GM18499 (cell line): ENCODE results near the gene CAMK2D.
A peak's percentile ranks its signal among the peaks of the same experiment; 100 is the strongest.
"Not testable (repeated sequence)": the region's sequence is repeated elsewhere in the genome, so short reads cannot be mapped to it uniquely, and the experiment has no call there.

Source experiments
- ATAC-seq: cut with Tn5 transposase; IDR thresholded peaks from one replicate; pipeline ENCODE4 v1.9.1; 2021; ENCODE audit warnings: moderate number of reproducible peaks; ENCODE audit not compliant: insufficient read depth, unreplicated experiment

Gene CAMK2D

DNA sequence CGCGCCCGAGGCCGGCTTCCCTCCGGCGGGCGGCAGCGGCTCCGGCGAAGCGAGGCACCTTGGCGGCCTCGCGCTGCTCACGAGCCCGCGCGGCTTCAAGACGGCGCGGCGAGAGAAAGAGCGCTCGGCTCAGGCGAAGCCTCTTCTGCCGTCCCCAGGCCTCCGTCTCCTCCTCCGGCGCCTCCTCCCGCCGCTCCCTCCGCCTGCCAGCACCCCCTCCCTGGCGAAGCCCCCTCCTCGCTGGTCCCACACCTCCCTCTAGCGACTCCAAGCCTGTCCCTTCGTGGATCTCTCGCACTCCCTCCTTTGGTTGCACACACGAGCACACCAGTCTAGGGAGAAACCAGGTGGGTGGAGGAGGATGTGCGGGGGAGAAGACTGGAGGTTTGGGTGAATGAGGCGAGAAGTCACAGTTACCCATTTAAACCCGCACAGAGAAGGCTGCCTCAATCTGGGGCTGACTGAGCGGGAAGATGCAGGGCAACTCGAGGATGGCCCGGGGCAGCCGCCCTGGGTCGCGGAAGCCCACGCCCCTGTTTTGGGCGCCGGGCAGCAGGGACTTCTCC is at the start of gene CAMK2D:
CAMK2D (minus strand) TSS at position 119 of the 566 bp plus-strand sequence. CDS start 670 bp downstream, outside the sequence.
- peak; percentile 35 for ATAC-seq

DNA sequence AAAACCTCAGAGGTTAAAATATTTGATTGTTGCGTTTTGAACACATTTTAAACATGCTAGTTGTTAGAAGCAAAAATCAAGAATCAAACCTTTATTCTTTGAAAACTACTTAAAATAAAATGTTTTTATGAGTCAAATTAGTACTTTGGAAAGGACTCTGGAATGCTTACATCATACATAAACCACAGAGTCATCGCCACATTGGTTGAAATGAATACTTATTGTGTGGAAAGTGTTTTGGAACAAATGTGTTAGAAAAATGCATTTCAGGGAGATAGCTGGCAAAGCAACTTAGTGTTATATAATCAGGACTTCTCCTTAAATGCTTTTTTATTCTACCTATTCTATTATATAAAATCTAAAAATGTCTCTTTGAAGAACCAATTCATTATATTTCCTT is 49.4 kb upstream of the CAMK2D start:
- no peak for ATAC-seq

DNA sequence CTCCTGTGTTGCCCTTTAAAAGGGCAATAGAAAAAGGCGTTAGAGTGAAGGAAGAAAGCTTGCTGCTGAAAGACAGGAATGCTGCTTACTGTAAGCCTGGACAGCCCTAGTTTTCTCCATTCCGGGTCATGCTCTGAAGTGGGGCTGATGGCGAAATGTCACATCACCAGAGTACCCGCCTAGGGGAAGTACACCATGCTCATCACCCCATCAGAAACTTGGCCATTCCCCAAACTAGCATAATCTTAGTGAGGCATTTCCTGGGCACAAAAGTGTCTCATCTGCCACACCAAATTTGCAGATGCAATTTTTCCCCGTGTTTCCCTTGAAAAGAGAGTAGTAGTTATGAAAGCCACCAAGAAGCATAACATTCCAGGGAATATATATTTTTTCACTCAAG is 47.8 kb upstream of the CAMK2D start:
- no peak for ATAC-seq

DNA sequence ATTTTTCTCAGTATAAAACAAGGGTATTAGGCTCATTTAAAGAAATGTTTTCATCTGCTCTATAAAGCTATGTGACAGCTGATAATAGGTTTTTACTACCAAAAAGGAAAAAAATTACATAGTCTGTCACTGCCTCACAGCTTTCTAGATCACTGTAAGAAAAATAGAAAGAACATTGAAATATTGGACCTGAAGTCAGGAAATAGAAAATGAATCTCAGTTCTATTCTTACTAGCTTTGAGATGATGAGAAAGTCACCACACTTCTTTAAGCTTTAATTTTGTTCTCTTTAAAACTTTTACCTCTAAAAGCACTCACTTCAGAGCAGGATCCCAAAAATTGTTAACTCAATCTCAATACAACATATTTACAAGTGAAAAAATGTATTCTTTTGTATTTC is 45.3 kb upstream of the CAMK2D start:
- ATAC-seq = no peak

DNA sequence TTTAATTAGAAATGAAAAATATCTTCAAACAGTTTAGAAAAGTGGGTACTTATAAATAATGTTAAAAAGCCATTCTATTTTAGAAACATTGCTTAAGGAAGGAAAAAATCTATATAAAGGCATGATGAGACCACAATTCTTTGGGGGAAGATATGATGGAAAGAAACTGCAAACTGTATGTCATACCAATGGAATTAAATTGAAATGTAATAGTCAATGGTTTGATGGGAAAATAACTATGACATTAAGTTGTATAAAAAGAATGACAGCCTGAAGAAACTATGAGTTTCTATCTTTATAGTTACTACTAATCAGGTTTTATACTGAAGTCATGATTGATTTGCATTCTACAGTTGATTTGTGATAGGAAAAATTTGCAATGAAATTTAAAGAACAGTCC is 40.3 kb upstream of the CAMK2D start:
- no peak for ATAC-seq

DNA sequence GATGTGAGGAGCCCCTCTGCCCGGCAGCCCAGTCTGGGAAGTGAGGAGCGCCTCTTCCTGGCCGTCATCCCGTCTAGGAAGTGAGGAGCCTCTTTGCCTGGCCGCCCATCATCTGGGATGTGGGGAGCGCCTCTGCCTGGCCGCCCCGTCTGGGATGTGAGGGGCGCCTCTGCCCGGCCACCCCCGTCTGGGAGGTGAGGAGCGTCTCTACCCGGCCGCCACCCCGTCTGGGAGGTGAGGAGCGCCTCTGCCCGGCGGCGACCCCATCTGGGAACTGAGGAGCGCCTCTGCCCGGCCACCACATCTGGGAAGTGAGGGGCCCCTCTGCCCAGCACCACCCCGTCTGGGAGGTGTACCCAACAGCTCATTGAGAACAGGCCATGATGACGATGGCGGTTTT is 34.8 kb upstream of the CAMK2D start:
- ATAC-seq = not testable (repeated sequence)

DNA sequence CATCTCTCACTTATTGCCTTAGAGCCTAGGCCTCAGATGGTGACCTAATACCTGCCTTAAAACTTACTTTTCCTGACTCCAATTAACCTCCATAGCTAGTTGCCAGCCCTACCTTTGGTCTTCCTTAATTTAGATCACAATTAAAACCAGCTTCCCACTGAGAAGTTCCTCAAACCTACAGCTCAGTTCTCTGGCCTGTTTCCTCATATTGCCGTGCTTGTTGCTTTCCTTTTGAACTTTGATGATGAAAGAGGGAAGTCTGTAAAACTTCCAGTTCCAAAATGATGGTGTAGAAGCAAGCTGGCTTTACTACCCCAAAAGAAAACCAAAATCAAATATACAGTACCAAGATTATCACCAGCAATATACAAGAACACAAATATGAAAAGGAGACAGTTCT is 28.9 kb upstream of the CAMK2D start:
- ATAC-seq = no peak

DNA sequence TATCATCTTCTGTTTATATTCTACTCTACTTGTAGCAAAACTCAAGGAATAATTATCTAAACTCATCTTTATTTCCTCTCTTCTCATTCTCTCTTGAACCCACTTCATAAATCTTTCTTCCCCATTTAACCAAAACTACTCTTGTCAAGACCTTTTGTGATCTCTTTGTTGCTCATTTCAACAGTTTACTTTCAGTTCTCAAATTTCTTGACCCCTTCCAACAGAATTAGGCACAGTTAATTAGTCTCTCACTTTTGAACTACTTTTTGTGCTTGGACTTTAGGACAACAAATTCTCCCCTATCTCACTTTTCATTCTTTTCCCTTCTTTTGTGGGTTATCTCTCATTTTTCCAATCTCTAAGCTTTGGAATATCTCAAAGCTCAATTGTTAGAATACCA is 27.4 kb upstream of the CAMK2D start:
- ATAC-seq = no peak

DNA sequence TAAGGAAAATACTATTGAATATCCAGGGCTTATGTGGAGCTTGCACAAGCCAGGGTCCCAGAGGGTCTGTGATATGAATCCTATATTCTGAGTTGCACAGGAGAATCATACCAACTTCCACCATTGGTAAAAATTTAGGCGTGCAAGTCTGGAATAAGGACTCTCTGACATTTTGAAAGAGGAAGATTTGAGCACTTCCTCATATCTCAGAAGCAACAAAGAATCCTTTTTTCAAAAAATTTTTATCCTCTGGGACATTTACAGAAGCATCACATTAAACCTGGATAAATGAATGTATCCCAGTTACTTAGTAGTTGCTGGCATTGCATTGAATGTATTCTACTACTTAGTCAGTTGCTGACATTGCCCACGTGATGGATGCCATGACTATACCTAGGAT is 24.2 kb upstream of the CAMK2D start:
- ATAC-seq = no peak

DNA sequence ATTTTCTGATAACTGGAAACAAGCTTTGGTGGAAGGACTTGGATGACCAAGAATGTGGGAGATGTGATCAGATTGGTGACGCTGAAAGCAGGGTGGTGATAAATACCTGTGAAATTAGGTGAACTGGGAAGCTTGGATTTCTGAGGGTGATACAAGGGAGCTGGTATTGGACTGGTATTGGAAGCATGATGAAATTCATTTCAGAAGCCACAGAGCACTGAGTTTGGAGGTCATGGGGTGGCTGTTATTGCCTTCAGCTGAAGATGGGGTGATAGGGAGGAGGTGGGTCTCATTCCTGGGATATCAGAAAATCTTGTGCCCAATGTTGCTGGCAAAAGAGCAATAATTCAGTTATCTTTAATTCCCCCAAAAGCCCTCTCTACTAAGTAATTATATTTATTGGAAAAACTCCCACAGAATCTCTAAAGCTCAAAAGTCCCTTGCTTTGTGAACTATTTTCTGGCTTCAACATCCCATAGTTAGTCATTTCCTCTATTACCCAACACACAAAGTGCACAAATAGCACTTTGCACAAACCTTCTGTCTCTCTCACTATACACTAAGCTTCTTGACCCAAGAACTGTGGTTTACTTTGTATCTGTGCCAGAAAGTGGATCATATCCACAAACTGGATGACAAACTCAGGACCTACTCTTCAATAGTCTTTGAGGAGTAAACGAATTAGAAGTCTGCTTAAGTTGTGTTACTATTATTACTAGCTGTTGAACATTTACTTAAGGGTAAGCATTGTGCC is 23.1 kb upstream of the CAMK2D start:
- no peak for ATAC-seq

DNA sequence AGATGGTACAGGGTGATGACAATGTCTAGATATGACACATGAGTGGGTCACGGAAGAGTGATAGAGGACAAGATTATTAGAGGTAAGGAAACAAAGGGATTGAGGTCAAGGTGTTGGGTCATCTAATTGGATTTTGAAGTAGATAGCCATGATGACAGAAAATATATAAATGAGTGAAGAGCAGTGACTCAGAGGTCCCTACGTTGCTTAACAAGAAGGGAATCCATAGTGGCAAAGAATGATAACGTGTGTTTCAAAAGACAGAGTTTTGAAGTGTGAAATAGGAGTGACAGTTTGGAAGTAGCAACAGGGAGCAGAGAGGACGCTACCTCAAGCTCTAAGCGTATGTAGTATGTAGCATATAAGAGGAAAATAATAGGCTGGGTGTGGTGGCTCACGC is 22.2 kb upstream of the CAMK2D start:
- ATAC-seq = no peak

DNA sequence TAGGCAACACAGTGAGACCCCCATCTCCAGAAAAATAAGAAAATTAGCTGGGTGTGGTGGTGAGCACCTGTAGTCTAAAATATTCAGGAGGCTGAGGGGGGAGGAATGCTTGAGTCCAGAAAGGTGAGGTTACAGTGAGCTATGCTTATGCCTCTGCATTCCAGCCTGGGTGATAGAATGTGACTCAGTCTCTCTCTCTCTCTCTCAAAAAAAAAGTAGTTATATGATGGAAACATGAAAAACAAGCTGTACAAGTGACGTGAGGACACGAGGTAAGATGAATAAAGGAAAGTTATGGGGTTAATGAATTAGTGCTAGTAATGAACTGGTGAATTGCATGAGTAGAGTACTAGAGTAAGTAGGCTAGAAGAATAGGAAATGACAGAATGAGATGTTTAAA is 21.8 kb upstream of the CAMK2D start:
- no peak for ATAC-seq

DNA sequence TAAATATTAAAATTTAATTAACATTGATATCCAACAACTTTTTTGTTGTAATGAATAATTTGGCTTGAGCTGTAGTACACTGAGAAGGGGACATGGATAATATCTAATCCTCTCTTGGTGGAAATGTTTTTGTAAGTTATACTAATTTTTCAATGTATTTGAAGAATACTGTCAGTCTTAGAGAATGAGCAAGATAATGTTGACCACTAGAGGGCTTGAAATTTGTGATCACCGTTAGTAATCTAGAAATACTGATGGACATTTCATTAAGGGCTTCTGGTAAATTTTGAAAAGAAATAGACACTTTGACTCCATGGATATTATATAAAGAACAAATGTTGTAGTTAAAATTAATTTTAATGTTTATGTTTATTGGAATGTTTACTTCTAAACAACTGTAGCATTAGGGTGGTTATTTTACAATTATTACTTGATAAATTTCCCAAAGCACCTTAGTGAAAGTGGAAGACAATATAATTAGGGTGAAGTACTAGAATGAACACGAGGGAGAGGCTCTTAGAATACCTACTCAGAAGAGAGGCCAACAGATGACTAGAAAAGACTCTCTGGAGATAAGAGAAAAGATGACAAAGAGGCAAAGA is 20.0 kb upstream of the CAMK2D start:
- no peak for ATAC-seq

DNA sequence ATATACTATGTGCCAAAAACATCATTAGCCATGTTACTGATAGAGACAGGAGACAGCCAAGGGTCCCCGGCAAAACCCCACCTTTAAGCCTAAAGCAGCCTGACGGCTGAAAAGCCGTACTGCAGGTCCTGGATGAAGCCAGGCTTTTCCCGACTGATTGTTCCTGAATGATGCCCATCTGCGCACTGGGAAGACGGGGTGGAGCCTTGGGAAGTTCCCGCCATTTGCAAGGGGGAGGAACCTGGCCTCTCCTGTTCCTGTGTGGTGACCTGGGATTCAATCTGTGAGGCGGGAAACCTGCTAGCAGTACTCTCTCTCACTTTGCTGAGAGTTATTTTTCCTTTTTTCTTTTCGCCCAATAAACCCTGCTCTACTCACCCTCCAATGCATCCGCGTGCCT is 15.1 kb upstream of the CAMK2D start:
- no peak for ATAC-seq

DNA sequence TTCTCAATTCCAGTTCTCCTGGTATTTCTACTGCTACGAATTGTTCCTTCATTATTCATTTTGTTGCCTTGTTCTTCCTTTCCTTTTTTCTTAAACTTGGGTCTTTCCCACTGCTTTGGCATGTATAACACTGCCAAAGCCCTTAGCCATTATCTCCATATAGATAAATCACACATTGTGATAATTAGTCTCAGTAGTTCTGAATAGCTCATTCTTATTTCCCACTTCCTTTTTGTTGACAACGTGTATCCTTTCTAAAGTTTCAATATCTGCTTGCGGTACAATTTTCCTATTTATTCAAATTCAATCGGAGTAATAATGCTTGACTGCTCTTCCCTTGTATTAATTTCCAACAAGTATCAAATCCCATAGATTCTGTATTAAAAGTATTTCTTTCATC is 14.5 kb upstream of the CAMK2D start:
- ATAC-seq = no peak

DNA sequence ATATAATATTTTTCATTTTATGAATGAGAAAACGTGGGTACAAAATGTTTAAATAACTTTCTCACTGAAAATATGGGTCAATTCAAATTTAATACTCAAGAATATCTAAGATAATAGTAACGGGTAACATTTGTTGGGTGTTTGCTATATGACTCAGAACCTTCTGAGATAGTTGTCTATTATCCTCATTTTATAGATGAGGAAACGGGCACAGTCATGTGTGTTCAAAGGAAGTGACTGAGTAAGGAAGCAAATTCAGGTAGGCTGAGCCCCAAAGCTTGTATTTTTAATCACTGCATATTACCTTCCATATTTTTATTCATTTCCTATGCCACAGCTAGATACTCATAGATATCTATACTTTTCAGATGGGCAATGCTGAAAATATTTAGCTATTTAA is 12.2 kb upstream of the CAMK2D start:
- no peak for ATAC-seq

DNA sequence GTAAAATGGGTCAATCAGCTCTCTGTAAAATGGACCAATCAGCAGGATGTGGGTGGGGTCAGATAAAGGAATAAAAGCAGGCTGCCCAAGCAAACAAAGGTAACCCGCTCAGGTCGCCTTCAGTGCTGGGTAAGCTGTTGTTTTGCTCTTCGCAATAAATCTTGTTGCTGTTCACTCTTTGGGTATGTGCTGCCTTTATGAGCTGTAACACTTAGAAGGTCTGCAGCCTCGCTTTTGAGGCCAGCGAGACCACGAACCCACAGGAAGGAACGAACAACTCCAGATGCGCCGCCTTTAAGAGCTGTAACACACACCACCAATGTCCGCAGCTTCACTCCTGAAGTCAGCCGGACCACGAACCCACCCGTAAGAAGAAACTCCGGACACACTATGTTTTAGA is 11.5 kb upstream of the CAMK2D start:
- ATAC-seq = no peak

DNA sequence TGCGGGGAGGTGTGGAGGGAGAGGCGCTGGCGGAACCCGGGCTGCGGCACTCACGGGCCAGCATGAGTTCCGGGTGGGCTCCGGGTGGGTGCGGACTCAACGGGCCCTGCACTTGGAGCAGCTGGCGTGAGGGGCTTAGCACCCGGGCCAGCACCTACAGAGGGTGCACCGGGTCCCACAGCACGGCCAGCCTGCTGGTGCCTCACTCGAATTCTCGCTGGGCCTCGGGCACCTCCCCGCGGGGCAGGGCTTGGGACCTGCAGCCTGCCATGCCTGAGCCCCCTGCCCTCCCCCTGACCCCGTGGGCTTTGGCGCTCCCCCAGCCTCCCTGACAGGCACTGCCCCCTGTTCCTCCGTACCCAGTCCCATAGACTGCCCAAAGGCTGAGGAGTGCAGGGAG is 10.8 kb upstream of the CAMK2D start:
- no peak for ATAC-seq

DNA sequence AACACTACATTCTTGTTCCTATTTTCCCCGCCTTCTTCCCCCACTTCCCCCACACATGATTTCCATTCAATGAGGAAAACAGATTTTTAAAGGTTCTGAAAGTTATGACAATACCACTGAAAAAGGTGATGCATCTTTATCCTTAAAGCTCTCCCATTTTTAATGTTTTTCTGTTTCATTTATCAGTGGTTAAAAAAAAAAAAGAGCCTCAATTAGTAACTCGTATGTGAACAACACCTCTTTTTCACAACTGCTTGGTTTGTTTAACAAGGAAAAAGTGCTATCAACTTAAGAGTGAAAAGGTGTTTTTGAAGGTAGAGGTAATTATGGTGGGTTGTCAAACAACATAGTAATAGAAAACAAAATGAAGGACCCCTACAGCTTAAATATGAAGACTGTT is 8.2 kb upstream of the CAMK2D start:
- ATAC-seq = no peak

DNA sequence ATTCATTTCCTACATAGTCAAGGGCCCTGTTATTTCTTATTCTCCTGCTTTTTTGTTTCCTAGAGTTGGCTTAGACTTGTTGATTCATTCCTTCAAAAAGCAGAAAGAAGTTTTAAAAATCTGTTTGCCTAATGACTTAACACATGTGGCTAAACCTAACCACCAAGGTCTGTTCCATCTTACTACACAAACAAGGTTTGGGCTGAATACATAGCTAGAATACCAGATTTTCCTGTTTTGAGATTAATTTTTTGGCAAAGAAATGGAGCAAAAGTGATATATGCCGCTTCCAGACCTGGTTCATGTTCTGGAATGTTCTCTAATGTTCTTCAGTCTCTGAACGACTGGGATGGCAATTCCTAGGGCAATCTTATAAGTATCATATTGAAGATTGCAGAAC is 7.4 kb upstream of the CAMK2D start:
- ATAC-seq = no peak

DNA sequence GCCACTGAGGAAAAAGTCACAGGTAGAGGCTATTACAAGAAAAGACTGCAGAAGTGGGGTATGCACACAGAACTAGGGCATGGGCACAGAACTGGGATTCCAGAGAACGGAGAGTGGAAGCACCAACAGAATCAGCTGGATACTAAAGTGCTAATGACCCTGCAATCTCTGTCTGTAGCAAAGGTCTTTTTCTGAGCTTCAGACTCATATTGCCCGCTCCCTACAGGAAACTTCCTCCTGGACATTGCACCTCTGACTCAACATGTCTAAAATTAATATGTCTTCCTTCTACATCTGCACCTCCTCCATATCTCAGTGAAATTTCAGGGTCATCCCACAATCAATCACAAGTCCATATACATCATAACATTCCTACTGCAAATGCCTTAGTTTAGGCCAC is 5.3 kb upstream of the CAMK2D start:
- ATAC-seq = no peak

DNA sequence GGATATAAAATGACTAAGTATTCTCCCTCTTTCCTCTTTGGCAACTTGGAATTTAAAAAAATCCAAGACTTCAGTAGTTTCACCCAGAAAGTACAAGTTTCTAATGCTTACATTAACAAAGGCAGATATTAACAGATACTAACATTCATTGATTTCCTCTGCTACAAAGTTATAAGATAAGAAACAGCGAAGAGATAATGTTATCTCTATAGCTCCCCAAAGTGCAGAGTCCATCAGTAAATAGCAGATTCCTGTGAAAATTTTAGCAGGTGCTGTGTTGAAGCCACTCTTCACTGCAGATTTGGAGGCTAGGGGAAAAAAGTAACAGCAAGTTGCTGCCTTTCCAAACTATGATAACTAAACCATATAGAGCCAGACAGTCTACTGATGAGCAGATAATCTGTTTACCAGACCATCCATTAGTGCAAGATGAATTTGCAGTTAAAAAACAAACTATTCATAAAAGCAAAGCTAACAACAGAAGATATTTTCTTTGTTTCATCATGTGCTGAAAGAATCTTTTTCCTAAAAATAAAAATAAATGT is 3.3 kb upstream of the CAMK2D start:
- ATAC-seq = no peak
